22Rv1 (cell line): ENCODE results near the gene WDR83.
"Not testable (repeated sequence)": the region's sequence is repeated elsewhere in the genome, so short reads cannot be mapped to it uniquely, and the experiment has no call there.

Experiments used
- H3K27ac ChIP-seq: fragments of 450-650 bp; 2 replicates; pipeline ENCODE4 v1.5.1; 2017
- ZFX ChIP-seq: fragments of 450-650 bp; IDR thresholded peaks from 2 replicates; pipeline ENCODE4 v1.6.1; 2017; ENCODE audit warnings: antibody characterized with exemption, borderline replicate concordance
- TF ChIP-seq, protein P1 (sequence below): fragments of 450-650 bp; IDR thresholded peaks from 2 replicates; pipeline ENCODE4 v1.5.1; 2017; ENCODE audit warnings: mild to moderate bottlenecking

WDR83 gene, protein sequence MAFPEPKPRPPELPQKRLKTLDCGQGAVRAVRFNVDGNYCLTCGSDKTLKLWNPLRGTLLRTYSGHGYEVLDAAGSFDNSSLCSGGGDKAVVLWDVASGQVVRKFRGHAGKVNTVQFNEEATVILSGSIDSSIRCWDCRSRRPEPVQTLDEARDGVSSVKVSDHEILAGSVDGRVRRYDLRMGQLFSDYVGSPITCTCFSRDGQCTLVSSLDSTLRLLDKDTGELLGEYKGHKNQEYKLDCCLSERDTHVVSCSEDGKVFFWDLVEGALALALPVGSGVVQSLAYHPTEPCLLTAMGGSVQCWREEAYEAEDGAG

DNA sequence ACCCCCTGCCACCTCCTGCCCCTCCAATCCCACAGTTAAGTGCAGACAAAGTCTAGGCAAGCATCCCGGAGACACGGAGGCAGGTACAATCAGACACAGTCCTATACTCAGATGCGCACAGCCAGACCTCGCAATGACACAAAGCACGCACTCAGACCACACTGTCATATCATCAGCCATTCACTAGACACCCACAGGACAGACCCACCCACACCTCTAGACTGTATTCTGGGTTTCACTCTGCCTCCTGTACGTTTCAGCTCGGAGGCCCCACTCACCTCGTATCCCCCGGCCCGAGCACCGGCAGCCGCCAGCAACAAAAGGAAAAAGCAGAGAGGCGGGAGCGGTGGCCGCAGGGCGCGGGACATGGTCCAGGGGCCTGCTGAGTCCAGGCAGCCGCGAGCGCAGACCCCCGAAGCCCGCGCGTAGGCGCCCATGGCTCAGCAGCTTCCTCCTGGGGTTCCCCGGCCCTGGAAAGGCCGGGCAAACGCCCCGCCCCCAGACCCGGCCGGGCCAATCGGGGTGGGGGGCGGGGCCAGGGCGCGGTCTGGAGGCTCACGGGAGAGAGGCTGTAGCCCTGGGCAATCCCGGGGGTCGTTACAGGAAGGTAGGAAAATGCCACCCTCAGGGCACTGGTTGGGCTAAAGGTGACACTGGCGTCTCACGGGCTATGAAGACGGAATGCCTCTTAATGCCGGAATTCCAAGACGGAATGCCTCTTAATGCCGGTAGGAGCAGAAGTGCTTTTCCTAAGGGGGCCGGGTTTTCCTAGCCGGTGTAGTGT lies at the start of gene WDR83, which contains the start of gene MAN2B1:
WDR83 (plus strand) TSS at position 543 of the 784 bp plus-strand sequence. CDS start 2,984 bp downstream, outside the sequence.
MAN2B1 (minus strand) TSS at position 478 of the 784 bp plus-strand sequence; CDS start at position 437, 41 bp downstream.
- TF ChIP-seq, protein P1, sequence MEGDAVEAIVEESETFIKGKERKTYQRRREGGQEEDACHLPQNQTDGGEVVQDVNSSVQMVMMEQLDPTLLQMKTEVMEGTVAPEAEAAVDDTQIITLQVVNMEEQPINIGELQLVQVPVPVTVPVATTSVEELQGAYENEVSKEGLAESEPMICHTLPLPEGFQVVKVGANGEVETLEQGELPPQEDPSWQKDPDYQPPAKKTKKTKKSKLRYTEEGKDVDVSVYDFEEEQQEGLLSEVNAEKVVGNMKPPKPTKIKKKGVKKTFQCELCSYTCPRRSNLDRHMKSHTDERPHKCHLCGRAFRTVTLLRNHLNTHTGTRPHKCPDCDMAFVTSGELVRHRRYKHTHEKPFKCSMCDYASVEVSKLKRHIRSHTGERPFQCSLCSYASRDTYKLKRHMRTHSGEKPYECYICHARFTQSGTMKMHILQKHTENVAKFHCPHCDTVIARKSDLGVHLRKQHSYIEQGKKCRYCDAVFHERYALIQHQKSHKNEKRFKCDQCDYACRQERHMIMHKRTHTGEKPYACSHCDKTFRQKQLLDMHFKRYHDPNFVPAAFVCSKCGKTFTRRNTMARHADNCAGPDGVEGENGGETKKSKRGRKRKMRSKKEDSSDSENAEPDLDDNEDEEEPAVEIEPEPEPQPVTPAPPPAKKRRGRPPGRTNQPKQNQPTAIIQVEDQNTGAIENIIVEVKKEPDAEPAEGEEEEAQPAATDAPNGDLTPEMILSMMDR, result no peak
- no peak for TF ChIP-seq ZFX
- peak within 1 kb of the TSS; percentile 90 for H3K27ac ChIP-seq

DNA sequence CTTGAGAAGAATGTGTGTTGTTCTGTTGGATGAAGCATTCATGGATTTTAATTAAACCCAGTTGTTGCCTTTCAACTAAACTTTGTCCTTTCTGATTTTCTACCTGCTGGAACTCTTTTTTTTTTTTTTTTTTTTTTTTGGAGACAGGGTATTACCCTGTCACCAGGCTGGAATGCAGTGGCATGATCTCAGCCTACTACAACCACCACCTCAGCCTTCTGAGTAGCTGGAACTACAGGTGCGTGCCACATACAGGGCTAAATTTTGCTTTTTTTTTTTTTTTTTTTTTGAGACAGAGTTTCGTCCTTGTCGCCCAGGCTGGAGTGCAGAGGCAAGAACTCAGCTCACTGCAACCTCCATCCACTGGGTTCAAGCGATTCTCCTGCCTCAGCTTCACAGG lies 49.0 kb upstream of the WDR83 start:
- no peak overlapping the region for H3K27ac ChIP-seq
- TF ChIP-seq, protein P1, result no peak
- no peak for TF ChIP-seq ZFX

DNA sequence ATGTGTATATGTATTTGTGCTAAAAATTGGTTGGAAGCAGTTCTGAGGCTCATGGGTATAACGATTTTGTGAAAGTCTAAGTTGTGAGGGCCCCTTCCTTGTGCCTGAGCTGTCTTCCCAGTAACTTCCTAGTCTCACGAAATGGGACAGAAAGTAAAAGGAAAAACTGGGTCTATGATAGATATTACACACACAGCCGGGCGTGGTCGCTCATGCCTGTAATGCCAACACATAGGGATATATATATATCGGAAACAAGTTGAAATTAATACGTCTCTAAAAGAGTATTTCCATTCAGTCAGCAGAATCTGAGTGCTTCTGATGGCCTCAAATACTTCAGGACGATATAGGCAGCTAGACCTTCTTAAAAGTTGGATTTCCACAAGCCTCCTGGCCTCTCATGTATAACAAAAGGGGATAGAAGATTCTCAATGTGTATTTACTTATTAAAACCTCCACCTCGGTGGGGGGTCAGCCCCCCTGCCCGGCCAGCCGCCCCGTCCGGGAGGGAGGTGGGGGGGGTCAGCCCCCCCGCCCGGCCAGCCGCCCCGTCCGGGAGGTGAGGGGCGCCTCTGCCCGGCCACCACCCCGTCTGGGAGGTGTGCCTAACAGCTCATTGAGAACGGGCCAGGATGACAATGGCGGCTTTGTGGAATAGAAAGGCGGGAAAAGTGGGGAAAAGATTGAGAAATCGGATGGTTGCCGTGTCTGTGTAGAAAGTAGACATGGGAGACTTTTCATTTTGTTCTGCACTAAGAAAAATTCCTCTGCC lies 45.2 kb upstream of the WDR83 start:
- not testable (repeated sequence) for H3K27ac ChIP-seq

DNA sequence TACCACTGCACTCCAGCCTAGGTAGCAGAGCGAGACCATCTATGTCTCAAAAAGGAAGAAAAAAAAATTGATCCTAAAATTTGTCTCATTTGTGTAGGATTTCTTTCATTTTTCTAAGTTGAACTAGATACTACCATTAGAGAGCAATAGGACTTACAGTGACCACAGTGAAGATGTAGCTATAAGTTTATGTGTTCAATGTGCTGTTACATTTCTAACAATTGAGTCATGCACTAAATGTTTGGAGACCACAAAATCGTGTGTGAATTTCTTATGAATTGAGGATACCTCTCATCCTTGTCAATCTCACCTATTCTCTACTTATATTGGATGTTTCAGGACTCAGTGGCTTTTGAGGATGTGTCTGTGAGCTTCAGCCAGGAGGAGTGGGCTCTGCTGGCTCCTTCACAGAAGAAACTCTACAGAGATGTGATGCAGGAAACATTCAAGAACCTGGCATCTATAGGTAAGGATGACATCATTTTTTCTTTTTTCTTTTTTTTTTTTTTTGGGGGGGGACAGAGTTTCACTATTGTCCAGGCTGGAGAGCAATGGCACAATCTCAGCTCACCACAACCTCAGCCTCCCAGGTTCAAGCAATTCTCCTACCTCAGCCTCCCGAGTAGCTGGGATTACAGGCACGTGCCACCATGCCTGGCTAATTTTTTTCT lies 43.1 kb upstream of the WDR83 start:
- H3K27ac ChIP-seq, result no peak overlapping the region
- TF ChIP-seq, protein P1, result no peak
- TF ChIP-seq ZFX, result no peak

- H3K27ac ChIP-seq, result no peak overlapping the region
- TF ChIP-seq, protein P1, result no peak
- TF ChIP-seq ZFX, result no peak
Observed at GRCh38 chr19:12626958-12627357, 39.6 kb upstream of the WDR83 start.

DNA sequence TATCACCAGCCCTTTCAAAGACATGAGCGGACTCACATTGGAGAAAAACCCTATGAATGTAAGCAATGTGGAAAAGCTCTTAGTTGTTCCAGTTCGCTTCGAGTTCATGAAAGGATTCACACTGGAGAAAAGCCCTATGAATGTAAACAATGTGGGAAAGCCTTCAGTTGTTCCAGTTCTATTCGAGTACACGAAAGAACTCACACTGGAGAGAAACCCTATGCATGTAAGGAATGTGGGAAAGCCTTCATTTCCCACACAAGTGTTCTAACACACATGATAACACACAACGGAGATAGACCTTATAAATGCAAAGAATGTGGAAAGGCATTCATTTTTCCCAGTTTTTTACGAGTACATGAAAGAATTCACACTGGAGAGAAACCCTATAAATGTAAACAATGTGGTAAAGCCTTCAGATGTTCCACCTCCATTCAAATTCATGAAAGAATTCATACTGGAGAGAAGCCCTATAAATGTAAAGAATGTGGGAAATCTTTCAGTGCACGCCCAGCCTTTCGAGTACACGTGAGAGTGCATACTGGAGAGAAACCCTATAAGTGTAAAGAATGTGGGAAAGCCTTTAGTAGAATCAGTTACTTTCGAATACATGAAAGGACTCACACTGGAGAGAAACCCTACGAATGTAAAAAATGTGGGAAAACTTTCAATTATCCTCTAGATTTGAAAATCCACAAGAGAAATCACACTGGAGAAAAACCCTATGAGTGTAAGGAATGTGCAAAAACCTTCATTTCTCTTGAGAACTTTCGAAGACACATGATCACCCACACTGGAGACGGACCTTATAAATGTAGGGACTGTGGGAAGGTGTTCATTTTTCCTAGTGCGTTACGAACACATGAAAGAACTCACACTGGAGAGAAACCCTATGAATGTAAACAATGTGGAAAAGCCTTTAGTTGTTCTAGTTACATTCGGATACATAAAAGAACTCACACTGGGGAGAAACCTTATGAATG lies 38.3 kb upstream of the WDR83 start:
- no peak overlapping the region for H3K27ac ChIP-seq
- TF ChIP-seq ZFX, result no peak
- TF ChIP-seq, protein P1, result no peak
